Neural cell (in vitro differentiated cells): ENCODE measurements around the gene HHLA2.

Experiments
- EP300 ChIP-seq: fragments of 450-650 bp; conservative IDR thresholded peaks from 2 replicates; pipeline ENCODE4 v1.6.1; 2014; ENCODE audit warnings: antibody characterized with exemption, mild to moderate bottlenecking, moderate library complexity; ENCODE audit not compliant: poor library complexity, severe bottlenecking
- EZH2 ChIP-seq: fragments of 200-600, 300-800 bp; shearing (Covaris generic), sonication (generic); IDR thresholded peaks from 2 replicates; pipeline ENCODE4 v1.6.1; 2014; ENCODE audit warnings: antibody characterized with exemption, low read length, borderline replicate concordance, mild to moderate bottlenecking; ENCODE audit not compliant: insufficient read depth, poor library complexity, severe bottlenecking
- RAD21 ChIP-seq: fragments of 450-650 bp; conservative IDR thresholded peaks from 2 replicates; pipeline ENCODE4 v1.6.1; 2014; ENCODE audit warnings: antibody characterized with exemption, mild to moderate bottlenecking, moderate library complexity
- SMC3 ChIP-seq: fragments of 450-650 bp; conservative IDR thresholded peaks from 2 replicates; pipeline ENCODE4 v1.6.1; 2014; ENCODE audit warnings: antibody characterized with exemption, mild to moderate bottlenecking, moderate library complexity; ENCODE audit not compliant: poor library complexity
- TAF1 ChIP-seq: IDR thresholded peaks from 2 replicates; pipeline ENCODE4 v1.6.1; 2012; ENCODE audit warnings: low read depth
- TF ChIP-seq, protein P1 (sequence below): fragments of 450-650 bp; IDR thresholded peaks from 2 replicates; pipeline ENCODE4 v1.5.1; 2014; ENCODE audit warnings: antibody characterized with exemption, mild to moderate bottlenecking, moderate library complexity; ENCODE audit not compliant: poor library complexity, severe bottlenecking
- TF ChIP-seq, protein P2 (sequence below): IDR thresholded peaks from 2 replicates; pipeline ENCODE4 v1.6.1; 2012; ENCODE audit warnings: borderline replicate concordance

DNA sequence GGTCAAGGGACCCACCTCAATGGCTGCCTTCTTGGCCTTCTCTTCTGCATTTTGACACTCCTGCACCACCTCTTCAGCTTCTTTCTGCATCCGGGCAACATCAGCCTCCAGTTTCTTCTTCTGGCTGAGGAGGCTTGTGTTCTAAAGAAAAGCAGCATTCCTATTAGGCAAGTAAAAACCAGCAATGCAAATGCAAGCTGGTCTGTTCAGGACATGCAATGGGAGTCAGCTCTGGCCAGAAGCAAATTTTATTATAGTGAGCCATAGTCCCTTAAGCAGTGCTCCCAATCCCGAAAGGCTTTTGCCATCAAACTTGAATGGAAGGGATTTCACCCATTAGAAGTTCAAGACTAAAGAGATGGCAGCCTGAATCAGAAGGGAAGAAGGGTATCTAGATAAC lies 97.7 kb downstream of the HHLA2 start:
- TF ChIP-seq, protein P1, sequence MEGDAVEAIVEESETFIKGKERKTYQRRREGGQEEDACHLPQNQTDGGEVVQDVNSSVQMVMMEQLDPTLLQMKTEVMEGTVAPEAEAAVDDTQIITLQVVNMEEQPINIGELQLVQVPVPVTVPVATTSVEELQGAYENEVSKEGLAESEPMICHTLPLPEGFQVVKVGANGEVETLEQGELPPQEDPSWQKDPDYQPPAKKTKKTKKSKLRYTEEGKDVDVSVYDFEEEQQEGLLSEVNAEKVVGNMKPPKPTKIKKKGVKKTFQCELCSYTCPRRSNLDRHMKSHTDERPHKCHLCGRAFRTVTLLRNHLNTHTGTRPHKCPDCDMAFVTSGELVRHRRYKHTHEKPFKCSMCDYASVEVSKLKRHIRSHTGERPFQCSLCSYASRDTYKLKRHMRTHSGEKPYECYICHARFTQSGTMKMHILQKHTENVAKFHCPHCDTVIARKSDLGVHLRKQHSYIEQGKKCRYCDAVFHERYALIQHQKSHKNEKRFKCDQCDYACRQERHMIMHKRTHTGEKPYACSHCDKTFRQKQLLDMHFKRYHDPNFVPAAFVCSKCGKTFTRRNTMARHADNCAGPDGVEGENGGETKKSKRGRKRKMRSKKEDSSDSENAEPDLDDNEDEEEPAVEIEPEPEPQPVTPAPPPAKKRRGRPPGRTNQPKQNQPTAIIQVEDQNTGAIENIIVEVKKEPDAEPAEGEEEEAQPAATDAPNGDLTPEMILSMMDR = no peak
- TF ChIP-seq RAD21 = no peak
- TF ChIP-seq TAF1 = no peak
- TF ChIP-seq, protein P2, sequence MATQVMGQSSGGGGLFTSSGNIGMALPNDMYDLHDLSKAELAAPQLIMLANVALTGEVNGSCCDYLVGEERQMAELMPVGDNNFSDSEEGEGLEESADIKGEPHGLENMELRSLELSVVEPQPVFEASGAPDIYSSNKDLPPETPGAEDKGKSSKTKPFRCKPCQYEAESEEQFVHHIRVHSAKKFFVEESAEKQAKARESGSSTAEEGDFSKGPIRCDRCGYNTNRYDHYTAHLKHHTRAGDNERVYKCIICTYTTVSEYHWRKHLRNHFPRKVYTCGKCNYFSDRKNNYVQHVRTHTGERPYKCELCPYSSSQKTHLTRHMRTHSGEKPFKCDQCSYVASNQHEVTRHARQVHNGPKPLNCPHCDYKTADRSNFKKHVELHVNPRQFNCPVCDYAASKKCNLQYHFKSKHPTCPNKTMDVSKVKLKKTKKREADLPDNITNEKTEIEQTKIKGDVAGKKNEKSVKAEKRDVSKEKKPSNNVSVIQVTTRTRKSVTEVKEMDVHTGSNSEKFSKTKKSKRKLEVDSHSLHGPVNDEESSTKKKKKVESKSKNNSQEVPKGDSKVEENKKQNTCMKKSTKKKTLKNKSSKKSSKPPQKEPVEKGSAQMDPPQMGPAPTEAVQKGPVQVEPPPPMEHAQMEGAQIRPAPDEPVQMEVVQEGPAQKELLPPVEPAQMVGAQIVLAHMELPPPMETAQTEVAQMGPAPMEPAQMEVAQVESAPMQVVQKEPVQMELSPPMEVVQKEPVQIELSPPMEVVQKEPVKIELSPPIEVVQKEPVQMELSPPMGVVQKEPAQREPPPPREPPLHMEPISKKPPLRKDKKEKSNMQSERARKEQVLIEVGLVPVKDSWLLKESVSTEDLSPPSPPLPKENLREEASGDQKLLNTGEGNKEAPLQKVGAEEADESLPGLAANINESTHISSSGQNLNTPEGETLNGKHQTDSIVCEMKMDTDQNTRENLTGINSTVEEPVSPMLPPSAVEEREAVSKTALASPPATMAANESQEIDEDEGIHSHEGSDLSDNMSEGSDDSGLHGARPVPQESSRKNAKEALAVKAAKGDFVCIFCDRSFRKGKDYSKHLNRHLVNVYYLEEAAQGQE = no peak
- no peak for TF ChIP-seq EP300
- TF ChIP-seq EZH2 = no peak
- TF ChIP-seq SMC3 = no peak
